Activated CD8-positive, alpha-beta memory T cell treated with anti-CD3 and anti-CD28 coated beads, Interleukin-2, amount 50 U/mL, for 48 hours (primary cell): ENCODE data around the gene RAC2.

Source experiments
- DNase-seq: peaks from one replicate; pipeline ENCODE4 v3.0.0-alpha.2; 2020

Gene RAC2

GRCh38 chr22:37184816-37185541 lies 59.1 kb downstream of the RAC2 start:
- no peak for DNase-seq

DNA sequence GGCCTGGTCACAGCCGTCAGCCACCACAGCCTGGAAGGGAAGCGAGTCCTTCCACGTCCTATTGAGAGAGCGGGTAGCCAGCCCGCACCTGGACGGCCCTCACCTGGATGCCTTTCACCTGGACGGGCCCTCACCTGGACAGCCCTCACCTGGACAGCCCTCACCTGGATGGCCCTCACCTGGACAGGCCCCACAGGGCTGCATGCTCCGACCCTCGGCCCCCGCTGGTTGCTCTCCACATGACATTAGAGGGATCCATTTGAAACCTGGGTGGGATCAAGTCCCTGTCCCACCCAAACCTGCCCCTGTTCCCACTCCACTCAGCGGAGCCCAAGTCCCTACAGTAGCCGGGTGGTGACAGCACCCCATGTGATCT lies 59.7 kb downstream of the RAC2 start:
- DNase-seq: no peak

GRCh38 chr22:37183432-37184379 lies 60.4 kb downstream of the RAC2 start:
- DNase-seq: no peak

- DNase-seq: no peak
These were observed 61.2 kb downstream of the RAC2 start for GRCh38 chr22:37182949-37183245.

DNA sequence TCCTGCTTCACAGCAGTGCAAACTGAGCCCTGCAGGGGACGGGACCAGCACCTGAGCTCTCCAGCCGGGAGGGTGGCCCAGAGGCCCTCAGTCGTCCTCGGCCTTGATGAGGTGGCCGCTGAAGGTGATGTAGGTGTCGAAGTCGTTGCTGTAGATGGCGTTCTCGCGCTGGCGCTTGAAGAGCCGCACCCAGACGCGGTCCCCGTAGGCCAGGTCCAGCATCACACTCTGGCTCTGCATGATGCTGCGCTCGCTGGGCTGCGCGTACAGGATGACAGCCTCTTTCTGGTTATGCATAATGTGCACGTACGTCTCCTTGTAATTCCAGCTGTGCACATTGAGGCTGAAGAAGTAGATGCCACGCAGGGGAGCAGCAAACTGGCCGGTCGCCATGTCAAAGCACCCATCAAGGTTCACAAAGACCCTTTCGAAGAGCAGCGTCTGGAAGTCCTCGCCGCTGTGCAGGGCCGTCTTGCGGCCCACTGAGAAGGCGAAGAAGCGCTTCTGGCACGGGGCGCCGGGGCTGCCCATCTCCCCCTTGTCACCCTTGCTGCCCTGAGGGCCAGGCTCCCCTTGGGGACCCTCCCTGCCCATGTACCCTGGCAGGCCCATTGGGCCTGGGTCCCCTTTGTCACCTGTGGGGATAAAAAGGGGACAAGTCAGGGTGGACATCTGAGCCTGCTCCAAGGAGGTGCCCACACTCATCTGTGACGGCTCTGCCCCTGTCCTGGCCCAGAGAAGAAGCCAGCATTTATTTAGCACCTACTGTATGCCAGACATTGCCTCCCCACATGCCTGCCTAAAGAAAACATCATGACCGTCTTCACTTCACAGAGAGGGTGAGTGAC lies 61.7 kb downstream of the RAC2 start:
- DNase-seq: no peak

DNA sequence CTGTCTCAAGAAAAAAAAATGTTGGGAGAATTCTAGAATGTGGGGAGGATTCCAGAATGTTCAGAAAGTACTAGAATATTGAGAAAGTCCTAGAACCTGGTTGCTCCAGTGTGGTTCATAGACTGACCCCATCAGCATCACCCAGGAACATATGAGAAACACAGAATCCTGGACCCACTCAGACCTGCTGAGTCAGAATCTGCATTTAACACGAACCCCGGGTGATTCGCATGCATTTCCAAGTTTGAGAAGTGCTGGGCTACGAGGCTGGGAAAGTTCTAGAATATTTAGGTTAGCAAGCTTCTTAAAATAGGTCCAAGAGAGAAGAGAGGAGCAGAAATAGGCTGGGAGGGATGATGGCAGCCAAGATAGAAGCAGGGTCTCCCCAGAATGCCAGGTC lies 62.4 kb downstream of the RAC2 start:
- no peak for DNase-seq

GRCh38 chr22:37180531-37181231 lies 63.4 kb downstream of the RAC2 start:
- DNase-seq: no peak

GRCh38 chr22:37179622-37180420 lies 64.2 kb downstream of the RAC2 start:
- DNase-seq: no peak

- no peak for DNase-seq
These were observed 65.0 kb downstream of the RAC2 start for GRCh38 chr22:37179126-37179470.

DNA sequence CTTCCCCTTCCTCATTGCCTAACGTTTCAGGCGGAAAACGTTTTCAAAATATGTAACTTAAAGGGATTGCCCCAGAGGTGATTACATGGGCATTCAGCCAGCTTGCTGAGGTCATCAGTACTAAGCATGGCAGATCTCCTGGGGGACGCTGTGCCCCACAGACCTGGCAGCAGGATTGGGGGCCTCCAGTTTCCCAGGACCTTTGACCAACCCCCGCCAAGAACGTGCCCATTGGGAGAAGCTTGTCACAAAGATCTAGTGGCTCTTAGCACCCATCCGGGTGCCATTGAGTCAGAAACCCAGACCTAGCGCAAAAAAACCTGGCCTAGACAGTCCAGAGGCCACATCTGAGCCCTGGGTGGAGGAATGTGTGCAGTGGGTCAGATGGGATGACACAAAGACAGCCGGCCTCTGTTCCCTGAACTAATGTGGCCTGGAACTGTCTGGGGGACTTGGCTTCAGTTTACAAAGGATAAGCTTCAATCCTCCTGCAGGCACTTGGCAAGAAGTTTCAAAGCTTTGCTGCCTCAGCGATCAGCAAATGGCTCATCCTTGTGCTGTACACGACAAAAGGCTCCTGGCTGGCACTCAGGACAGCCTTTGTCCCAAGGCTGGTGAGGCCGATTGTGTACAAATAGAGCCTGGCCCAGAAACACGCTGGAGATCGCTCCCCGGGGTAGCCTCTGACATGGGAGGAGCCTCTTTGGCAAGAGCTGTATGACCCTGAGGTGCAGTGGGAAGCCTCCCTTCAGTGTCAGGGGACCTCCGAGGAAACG lies 65.5 kb downstream of the RAC2 start:
- no peak for DNase-seq

DNA sequence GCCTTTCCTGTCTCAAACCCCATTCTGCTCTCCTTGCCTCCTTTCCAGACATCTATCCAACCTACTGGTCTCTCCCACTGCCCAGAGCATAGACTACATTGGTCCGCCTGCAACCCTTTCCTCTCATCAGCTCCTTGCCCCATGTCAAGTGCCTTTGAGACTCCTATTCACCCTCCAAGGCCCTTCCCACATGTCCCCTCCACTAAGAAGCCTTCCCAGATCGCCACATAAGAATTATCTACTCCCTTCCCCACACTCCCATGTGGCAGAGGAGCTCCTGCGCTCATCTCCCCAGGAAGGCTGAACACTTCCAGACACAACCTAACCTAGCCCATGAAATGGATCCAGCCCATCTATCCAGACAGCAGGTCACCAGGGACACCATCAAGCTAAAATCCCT lies 66.3 kb downstream of the RAC2 start:
- DNase-seq: no peak

DNA sequence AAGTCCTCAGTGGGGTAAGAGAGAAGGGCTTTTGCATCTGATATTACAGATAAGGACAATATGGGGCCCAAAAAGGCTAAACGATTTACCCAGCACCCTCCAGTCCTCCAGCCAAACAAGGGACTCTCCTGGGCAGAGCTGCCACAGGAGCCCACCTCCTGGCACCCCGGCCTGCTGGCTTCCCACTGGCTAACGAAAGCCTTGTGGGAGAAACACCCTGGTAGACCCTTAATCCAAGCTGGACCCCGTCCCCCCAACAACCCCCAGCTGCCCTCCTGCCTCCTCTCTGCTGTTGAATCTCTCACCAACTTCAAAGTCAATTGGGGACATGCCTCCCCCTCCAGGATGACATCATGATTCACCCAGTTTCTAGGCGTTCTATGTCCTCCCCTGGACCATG lies 66.8 kb downstream of the RAC2 start:
- DNase-seq: no peak

DNA sequence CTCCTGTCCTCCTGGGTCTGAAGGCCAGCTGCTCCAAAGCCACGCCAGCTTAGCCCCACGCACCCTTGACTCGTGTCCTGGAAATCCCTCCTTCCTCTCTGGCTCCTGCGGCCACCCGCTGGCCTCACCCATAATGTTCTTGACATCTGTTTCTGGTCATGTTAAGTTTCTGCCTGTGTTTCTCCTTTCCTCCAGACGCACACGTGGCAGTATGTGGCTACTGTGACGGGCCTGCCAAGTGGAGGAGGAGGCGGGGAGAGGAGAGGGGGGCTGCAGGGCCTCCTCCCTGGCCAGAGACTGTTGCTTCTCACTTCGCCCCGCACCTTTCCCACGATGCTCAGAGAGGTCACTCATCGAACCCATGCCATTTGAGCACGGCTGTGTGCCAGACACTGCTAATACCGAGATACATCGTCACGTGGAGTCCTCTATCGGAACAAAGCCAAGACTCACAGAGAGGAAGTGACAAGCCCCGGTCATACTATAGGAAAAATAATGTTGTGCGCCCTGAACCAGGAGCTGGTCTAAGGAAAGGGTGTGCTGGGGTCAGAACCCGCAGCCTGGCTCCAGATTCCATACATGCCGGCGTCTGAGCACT lies 67.5 kb downstream of the RAC2 start:
- DNase-seq: peak; percentile 56

DNA sequence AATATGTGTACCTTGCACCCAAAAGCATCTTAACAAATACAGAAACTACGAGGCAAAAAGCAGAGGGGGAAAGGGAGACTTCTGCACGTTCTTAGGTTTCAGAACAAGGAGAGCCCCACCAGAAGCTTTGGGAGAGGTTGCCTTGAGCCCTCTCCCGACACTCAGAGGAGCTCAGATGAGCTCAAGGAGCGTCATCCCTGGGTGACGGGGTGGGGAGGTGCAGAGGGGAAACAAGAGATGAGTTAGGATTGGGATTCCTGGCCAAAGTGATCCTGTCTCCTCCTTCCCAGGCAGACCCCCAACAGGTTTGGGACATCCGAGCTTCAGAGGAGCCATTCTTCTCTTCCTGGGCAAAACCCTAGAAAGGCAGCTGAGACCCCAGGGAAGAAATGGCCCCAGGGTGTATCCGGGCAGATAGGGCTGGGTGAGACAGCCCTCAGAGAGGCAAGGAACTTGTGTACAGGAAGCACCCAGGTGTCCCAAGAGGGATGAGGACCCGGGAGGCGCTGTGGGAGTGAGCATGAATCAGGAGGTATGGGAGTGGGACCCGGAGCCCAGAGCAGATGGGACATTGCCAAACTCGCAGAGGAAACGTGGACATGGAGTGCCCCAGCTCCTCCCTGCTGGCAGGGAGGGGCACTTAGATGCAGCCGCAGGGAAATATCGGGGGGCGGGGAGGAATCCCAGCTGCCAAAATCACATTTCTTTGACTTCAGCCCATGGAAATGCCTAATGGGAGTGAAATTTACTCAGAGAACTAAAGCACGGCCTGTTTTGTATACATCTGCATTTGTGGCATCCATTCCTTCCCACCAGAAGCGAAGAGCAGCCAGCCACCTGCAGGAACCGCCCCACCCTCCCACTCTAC lies 68.4 kb downstream of the RAC2 start:
- peak; percentile 48 for DNase-seq
